T-helper 9 cell (primary cell): Measurements from ENCODE around the gene ABHD2.
"Not testable (repeated sequence)": the region's sequence is repeated elsewhere in the genome, so short reads cannot be mapped to it uniquely, and the experiment has no call there.

Experiments
- DNase-seq: peaks from one replicate; pipeline ENCODE4 v3.0.0-alpha.2; 2020

Gene ABHD2

DNA sequence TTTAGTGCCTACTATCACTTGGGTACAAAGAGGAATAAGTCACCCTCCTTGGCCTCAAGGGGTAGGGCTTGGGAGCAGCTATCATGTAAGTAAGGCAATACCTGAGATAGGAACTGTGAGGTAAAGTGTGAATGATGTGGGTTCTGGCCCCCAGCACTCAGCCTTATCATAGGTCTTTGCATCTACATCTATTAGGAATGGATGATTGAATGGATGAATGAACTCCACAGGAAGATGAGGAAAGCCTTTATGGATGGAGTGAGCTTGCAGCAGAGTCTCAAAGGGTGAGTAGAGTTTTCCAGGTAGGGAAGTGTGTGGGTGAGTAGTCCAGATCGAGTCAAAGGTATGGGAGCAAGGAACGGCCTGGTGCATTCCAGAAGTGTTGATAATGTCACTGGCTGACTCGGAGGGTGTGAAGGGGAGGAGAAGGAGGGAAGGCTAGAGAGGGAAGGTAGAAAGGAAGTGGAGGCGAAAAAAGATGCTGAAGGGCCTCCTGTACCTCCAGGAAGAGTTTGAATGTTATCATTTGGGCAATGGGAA is 13.1 kb upstream of the ABHD2 start:
- DNase-seq, result no peak

DNA sequence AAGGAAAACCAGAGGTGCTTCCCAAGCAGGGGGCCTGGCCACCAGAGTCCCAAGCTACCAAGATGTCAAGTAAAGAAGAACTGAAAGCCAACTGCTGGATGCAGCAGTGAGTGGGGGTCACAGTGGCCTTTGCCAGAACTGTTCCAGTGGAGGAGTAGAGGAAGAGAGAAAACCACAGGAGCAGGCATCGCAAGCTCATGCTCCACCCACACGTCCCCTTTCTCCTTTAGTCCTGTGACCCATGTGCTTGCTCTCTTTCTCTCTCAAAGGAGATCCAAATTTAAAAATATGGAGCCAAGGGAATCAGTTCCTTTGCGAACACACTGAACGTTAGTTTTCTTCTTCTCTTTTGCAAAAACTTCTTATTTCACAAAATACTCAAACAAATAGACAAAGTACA is 12.4 kb upstream of the ABHD2 start:
- DNase-seq, result no peak

DNA sequence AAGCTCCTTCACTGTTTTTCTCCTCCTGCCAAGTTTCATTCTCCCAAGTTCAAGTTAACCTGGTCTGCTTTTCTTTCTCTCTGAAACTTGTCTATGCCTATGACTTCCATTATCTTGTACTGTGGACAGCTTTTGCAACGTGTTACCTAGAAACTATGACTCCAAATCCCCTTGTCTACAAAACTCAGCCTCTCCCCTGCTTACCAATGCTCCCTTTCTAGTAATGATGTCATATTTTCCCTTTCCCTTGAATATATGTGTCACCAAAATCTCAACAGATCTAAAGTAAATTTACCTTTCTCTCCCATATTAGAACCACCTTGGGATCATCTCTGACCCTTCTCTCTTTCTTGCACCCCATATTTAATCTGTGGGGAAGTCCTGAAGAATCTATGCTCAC is 10.5 kb upstream of the ABHD2 start:
- DNase-seq, result no peak

DNA sequence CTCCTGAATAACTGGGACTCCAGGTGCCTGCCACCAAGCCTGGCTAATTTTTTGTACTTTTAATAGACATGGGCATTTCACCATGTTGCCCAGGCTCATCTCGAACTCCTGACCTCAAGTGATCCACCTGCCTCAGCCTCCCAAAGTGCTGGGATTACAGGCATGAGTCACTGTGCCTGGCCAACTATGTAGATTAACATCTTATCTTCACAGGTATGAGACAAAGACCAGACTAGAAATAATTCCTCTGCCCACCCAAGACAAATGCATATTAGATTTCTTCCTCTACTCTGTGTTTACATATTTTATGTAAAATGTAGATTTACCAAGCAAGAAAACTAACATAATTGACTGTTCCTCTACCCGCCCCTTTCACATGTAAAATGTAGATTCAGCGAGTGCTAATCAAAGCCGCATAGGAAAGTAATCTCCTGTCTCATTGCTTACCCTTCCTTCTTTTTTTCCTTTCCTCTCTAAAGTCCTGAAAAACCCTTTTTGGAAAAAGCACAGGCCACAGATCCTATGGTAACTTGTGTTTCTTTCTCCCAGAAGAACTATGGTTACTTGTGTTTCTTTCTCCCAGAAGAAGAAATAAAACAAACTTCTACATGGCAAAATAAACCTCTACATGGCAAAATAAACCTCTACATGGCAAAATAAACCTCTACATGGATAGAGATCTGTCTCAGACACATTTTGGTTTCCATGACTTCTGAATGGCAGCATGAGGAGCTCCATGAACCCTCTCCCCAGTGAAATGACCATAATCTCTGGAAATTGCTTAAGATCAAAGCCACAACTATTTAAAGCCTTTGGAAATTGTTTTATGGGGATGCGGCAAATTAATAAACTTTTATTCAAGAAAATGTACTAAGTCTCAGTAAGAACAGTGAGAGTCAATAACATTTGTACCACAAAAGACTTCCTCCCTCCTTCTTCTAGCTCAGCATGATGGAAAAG is 9.1 kb upstream of the ABHD2 start:
- DNase-seq, result no peak

DNA sequence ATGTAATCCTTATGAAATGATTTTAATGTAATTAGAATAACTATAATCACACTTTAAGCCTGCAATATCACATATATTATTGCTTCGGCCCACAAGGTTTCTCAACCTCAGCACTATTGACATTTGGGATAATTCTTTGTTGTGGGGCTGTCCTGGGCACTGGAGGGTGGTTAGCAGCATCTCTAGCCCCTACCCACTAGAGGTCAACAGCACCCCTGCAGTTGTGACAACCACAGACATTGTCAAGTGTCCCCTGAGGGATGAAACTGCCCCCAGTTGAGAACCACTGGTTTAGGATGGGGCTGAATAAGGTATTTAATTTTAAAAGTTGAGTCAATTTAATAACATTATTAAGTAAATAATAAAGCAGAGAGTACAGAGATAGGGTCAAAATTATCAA is 6.4 kb upstream of the ABHD2 start:
- no peak for DNase-seq

DNA sequence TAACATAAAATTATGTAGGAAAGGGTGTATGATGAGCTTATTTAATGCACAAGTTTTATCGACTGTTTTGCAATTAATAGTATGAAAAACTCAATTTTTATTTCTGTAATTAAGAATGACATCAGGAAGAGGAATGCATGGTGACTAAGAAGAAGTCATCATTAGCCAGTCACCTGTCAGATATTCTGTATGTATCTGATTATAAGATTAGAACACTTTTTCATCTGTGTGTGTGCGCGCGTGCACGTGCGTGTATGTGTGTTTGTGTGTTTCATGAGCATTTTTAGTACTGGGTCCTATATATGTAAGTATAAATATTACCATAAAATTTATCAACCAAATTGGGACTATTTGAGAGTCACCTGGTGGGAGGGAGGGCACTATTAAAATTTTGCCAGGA is 5.0 kb upstream of the ABHD2 start:
- DNase-seq, result no peak

DNA sequence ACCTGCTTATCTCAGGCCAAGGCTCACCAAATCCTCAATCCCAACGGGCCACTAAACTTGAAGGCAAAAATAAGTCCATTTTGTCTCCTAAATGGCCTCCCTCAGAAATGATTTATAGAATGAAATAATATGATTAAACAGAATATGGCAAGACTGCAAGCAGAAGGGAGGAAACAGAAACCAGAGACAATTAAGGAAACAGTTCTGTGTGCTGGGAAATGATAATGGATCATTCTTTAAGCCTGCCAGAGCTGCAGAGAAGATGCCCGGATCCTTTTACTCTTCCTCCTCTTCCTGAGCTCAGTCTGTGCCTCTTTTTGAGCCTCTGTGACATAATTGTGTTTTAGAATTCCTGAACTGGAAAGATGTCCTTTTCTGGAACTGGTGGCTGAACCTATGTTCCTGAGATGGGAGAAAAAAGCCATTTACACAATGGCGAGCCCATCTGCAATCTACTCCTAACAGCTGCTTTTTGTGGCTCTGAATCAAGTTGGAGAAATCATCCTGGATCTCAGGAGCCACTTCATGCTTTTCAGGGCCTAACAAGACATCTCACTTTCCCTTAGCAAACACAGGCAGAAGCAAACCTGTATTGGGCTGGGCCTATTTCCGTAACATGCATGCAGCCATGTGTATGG is 2.8 kb upstream of the ABHD2 start:
- DNase-seq, result no peak

DNA sequence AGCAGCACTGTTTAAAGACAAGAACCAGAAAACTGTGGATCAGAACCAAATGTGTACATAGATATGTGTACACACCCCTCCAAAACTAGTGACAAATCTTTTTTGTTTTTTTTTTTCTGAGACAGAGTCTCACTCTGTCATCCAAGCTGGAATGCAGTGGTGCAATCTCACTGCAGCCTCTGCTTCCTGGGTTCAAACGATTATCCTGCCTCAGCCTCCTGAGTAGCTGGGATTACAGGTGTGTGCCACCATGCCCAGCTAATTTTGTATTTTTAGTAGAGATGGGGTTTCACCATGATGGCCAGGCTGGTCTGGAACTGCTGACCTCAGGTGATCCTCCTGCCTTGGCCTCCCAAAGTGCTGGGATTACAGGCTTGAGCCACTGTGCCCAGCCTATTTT is 2.3 kb upstream of the ABHD2 start:
- not testable (repeated sequence) for DNase-seq

DNA sequence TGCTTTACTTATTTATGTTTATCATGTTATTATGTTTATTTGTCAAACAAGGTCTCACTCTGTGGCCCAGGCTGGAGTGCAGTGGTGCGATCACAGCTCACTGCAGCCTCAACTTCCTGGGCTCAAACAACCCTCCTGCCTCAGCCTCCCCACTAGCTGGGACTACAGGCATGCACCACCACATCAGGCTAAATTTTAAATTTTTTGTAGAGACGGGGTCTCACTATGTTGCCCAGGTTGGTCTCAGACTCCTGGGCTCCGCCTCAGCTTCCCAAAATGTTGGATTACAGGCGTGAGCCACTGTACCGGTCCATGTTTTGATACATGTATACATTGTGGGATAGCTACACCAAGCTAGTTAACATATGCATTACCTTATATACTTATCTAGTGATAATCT is 1.9 kb upstream of the ABHD2 start:
- DNase-seq, result not testable (repeated sequence)

DNA sequence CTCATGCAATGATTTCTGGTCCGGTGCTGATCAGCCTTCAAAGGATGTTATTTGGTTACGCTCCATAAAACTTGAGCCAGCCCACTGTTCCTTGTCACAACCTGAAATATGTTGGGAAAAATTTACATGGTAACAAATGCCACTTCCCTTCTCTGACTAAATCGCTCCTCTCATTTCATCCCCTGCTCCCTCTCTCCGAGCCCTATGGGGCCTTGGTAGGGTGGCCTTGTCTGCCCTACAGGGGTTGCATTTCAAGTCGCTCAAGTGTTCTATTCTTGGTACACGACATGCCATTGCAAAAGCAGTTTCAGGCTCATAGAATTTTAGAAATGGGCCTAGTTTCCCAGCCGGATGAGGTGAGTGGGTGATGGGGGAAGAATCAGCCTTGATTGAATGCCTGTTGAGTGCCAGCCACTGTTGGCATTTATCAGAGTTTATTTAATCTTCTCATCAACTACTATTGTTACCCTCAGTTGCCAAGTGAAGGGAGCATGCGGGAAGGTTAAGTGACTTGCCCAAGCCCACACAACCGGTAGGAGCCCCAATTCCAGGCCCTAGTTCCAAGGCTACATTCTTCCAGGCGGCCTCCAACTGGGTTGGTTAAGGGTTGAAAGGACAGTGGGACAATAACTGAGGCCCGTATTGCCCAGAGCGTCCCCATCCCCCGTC is 961 bp upstream of the ABHD2 start:
- DNase-seq, result no peak

DNA sequence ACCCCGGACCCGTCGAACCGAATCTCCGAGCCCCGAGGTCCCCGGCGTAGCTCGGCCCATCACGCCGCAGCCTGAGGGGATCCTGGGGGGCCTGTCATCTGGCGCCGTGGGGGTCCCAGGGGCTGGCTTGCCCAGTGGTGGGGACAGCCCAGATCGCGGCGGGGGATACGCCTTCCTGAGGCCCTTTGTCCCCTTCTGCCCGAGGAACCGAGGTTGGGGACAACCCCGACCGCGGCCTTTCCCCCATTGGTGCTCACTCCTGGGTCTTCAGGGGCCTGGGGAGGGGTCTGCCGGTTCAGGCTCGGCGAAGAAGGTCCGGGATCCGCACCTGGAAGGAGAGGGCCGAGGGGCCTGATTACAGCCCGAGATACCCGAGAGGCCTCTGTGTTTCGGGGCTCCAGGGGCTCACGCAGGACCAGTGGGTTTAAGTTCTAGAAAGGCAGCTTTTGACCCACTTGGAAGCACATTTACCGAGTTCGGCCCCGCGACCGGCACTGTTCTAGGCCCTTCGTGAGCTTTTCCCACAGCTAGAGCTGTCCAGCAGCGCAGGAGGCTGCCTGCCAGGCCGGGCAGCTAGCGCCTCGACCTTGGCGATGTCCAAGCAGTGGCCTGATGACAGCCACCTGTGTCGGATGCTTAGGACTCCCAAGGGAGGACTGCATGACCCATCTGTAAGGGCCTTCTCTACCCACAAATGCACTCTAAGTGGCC is 504 bp downstream of the ABHD2 start:
- DNase-seq, result peak; percentile 6

DNA sequence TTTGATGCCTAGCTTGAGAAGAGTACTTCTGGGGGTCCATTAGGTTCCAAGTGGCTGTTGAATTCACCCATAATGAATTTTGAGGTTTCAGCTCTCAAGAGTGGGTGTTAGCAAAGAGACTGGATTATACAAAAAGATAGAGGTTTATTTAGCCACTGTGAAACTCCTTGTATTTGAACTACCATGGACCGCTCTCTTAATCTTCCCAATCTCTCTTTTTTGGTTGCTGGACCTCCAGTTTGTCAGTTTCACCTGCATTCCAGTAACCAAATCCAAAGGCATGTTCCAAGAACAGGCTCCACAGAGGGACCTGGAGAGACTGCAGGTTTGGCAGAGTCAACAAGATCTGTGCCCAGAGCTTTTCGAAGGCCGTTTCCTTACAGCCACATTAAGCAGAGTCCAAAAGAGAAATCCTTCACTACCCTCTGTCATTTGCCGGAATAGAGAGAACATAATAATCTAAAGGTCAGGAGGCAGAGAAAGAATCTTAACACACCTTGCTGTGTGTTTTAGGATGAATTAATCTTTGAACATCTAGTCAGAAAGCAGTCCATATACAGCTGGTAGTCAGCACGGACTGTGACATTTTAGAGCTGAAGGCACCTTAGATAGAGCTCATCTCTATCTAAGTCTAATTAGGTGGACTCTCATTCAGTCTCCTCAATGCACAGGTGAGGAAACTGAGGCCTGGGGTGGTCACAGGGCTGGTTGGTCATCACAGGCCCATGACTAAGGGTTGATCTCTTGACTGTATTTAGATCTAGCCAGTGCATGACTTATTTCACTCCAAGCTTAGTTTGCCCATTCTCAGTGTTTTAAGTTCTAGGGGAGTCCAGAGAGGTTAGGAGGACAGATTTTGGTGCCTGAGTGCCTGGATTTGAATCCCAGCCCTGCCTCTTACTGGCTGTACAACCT is 1.3 kb downstream of the ABHD2 start:
- no peak for DNase-seq

DNA sequence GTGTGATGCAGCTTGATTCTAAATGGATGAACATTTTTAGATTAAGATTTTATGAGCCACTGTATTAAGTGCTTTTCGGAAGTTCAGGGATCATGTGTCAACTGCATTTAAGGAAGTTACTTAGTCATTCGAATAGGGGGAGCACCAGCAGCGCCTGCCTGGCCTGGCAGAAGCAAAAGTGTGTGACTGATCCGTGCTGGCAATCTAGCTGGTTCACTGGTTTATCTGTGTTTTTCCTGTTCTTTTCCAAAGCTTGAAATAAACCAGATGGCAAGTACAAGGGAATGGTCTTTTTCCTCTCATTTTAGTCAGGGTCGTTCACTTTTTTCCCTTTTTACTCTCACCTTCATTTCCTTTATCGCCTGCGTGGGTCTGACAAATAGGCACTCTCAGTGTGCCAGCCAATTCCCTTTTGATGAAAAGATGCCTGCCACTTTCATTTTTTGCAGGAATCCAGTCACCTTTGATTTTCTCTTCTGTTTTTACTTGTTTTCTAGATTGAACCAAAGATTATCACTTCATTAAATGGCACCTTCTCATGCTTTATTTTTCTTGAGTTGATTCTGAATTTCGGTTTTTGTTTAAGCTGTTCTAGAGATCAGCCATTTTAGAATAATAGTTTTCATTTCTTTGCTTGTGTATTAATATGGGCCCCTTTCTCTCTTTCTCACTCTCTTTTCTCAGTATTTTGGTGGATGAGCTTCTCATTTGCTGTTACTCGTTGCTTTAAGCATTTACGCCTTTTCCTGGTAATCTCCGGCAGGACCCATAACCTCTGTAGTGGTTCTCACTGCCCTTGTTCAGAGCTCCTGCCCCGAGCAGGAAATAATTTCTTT is 2.8 kb downstream of the ABHD2 start:
- DNase-seq, result peak; percentile 11

DNA sequence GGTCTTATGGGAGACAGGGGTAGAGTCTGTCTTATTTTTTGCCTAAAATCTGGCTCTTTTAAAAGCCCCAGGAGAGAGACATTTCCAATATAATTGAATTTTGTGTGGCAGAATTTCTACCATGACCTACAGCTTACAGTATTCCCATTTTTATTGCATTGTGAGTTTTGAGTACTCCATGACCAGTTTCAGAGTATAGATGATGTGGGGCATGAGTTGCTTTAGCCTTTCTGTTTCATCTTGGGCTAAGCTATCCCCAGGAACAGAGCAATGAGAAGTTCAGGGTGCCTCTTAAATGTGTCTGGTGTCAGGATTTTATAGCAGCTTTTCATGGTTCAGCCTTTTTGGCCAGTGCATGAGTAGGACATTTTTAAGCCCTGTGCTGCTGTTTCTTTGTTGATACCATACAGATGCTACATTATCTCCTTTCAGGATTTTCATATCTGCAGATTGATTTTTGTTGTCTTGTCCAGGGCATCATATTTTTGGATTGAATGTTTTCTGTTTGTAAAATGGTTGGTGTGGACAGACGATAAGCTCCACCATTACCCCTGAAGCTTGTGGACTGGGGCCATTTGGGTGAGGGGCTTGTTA is 3.5 kb downstream of the ABHD2 start:
- DNase-seq, result no peak

DNA sequence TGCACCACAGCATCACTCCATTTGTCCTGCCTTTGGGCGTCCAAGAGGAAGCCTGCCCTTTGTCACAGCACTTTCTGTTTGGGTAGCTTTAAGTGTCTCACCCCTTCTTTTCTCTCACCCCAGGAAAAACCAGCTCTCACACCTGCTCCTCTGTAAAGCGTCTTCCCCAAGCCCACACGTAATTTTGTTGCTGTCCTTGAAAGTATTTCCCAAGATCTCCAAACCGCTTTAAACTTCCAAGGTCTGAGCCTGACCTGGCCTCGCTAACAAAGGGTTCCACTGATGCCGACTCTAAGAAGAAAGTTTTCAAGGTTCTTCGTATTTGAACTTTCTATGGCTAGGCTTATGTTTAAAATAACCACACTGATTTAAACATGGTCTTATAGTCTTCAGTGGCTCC is 5.3 kb downstream of the ABHD2 start:
- no peak for DNase-seq

DNA sequence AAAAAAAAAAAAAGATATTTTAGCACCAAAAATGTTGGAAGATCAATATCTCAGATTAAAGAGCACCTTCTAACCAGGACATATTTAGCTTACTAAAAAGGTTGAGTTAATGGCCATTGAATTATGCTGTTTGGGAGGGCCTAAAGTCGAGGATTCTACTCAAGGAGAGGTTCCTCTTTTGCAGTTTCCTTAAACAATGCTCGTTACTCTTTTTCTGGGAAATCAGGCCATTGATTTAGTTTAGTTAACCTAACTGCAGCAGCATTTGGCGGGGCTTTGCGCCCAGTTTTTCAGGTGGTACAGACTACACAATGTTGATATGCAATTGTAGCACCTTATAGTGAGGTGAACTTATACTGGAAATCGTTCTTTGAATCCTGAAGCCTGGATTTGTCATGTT is 6.8 kb downstream of the ABHD2 start:
- DNase-seq, result no peak

DNA sequence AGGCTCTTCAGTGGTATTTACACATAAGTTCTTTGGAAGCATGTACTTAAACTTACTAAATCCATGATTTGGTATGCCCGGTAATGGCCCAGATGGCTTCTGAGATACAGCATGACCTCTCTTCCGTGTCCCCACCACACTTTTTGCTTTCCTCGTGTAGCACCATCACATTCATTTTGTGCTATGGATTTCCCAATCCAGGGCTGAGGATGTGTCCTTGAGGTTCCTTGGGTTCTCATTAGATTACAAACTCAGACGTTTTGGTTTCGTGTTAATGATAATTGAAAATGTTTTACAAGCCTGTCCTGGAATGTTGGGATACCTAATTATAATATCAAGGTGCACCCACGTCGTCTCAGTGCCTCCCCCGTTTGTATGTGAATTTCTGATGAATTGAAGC is 7.3 kb downstream of the ABHD2 start:
- no peak for DNase-seq

DNA sequence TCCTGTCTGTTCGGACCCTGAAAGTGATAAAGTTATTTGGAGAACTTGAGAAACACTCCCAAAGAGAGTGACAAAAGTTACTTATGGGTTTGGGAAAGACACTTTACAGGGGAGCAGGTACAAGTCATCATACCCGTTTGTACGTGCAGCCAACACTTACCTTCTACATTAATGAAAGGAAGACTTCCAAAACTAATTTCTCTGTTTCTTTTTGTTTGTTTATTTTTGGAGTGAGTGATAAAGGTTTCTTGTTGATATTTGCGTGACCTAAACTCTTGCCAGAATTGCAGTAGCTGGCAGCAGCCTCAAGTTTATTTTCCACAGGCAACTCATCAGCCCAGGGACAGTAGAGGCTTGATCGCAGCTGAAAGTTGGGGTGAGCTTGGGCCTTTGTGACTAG is 8.4 kb downstream of the ABHD2 start:
- DNase-seq, result no peak

DNA sequence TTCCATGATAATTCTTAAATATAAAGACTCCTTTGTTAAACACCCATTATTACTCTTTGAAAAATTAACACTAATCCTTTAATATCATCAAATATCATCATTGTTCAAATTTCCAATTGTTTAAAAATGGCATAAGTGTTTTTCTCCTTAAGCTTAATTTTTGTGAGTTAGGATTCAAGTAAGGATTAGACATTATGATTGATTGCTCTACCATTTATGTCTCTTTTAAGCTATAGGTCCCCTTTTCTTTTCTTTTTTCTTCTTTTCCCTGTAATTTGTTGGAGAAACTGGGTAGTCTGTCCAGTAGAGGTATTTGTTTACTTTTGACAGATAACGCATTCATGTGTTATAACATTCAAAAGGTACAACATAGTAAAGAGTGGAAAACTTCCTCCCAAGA is 9.1 kb downstream of the ABHD2 start:
- no peak for DNase-seq

DNA sequence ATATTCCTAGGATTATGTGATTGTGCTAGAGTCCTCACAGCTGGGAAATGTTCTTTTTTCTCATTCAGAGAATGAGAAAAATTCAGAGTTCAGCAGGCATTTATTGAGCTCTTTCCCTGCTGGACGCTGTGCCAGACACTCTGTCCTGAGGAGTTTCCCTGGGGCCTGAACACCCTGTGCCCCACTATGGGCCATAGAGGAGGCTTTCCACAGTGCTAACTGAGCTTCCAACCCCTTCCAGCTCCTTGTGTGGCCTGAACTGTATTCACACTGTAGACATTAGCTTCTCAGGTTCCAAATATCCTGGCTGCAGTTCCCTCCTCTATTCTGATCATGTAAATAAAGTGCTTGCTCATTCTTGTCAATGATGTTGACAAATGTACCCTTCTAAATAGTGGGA is 10.0 kb downstream of the ABHD2 start:
- no peak for DNase-seq
